Uterus (tissue), 2 donors: ENCODE results near the gene DKC1.

Experiments
- CTCF ChIP-seq, 4 experiments: fragments of 200-600 bp in 2 of 4; fragments of 450-650 bp in 2 of 4; sonication (generic) in 2 of 4; IDR thresholded peaks; one replicate each; pipeline ENCODE4 v1.5.1; 2016 to 2019; ENCODE audit warnings: antibody characterized with exemption in 4 of 4, mild to moderate bottlenecking in 2 of 4, moderate library complexity in 1 of 4
- POLR2A ChIP-seq, 2 donors: fragments of 450-650 bp; IDR thresholded peaks; one replicate each; pipeline ENCODE4 v1.6.1; 2016; ENCODE audit warnings: antibody characterized with exemption in 2 of 2, mild to moderate bottlenecking in 1 of 2, moderate library complexity in 1 of 2

DNA sequence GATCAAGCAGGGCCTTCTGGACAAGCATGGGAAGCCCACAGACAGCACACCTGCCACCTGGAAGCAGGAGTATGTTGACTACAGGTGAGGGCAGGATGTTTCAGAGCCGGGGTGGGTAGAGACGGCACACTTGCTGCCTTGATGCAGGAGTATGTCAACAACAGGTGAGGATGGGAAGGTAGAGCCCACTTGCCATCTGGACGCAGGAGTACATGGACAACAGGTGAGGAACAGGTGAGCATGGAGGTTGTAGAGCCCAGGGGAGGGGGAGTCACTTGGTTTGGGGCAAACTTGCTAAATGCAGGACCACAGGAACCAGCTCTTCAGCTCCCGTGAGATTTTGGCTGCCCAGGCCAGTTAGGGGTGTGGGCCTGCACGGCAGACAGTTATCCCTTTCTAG lies 12.0 kb downstream of the DKC1 start:
- no peak for TF ChIP-seq CTCF (IDR thresholded peaks at IDR 0.05)
- TF ChIP-seq POLR2A (IDR thresholded peaks at IDR 0.05), result no peak
